GM03348 (cell line): ENCODE measurements around the gene PLXNA1.

Source experiments
- DNase-seq: peaks from one replicate; pipeline ENCODE4 v3.0.0; 2012; ENCODE audit warnings: low spot score

PLXNA1 gene

GRCh38 chr3:127002195-127003174 is 19.6 kb downstream of the PLXNA1 start:
- peak; percentile 98 for DNase-seq

GRCh38 chr3:127003175-127003555 is 20.2 kb downstream of the PLXNA1 start:
- no peak for DNase-seq

- no peak for DNase-seq
Measured at GRCh38 chr3:127003601-127004280, 20.8 kb downstream of the PLXNA1 start.

- no peak for DNase-seq
Measured at GRCh38 chr3:127004641-127005397, 21.9 kb downstream of the PLXNA1 start.

GRCh38 chr3:127005864-127006500 is 23.1 kb downstream of the PLXNA1 start:
- DNase-seq = peak; percentile 32

GRCh38 chr3:127006781-127007436 is 24.0 kb downstream of the PLXNA1 start:
- DNase-seq = no peak

GRCh38 chr3:127008236-127008635 is 25.3 kb downstream of the PLXNA1 start:
- no peak for DNase-seq

- DNase-seq = no peak
Measured at GRCh38 chr3:127009531-127009930, 26.6 kb downstream of the PLXNA1 start.

GRCh38 chr3:127011270-127011992 is 28.5 kb downstream of the PLXNA1 start:
- peak; percentile 88 for DNase-seq

- no peak for DNase-seq
Measured at GRCh38 chr3:127012091-127012490, 29.2 kb downstream of the PLXNA1 start.

GRCh38 chr3:127013181-127013580 is 30.3 kb downstream of the PLXNA1 start:
- DNase-seq = no peak

GRCh38 chr3:127013758-127014535 is 31.0 kb downstream of the PLXNA1 start:
- DNase-seq = no peak

GRCh38 chr3:127014536-127015281 is 31.8 kb downstream of the PLXNA1 start:
- no peak for DNase-seq

GRCh38 chr3:127015282-127016042 is 32.5 kb downstream of the PLXNA1 start:
- no peak for DNase-seq

GRCh38 chr3:127016043-127016343 is 33.1 kb downstream of the PLXNA1 start:
- no peak for DNase-seq

- no peak for DNase-seq
Measured at GRCh38 chr3:127016461-127016860, 33.5 kb downstream of the PLXNA1 start.

GRCh38 chr3:127017229-127017628 is 34.3 kb downstream of the PLXNA1 start:
- DNase-seq = no peak

- DNase-seq = no peak
Measured at GRCh38 chr3:127017781-127018180, 34.9 kb downstream of the PLXNA1 start.
